ENCODE measurements around the gene EZH1.
A peak's percentile ranks its signal among the peaks of the same experiment; 100 is the strongest.
"Not testable (repeated sequence)": the region's sequence is repeated elsewhere in the genome, so short reads cannot be mapped to it uniquely, and the experiment has no call there.

The EZH1 gene

DNA sequence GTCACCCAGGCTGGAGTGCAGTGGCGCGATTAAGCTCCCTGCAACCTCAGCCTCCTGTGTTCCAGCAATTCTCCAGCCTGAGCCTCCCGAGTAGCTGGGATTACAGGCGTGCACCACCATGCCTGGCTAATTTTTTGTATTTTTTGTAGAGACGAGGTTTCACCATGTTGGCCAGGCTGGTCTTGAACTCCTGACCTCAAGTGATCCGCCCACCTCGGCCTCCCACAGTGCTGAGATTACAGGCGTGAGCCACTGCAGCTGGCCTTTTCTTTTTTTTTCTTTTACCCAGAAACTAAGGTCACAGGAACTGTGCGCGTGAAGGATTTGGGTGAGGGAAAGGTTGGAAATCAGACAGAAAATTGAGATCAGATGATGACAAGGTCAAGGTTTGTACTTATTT lies 25.1 kb upstream of the EZH1 start:
- not testable (repeated sequence) for DNase-seq

GRCh38 chr17:42768006-42768405 lies 23.2 kb upstream of the EZH1 start:
- DNase-seq, result not testable (repeated sequence)

- DNase-seq, result no peak
Observed at GRCh38 chr17:42767512-42767911, 22.7 kb upstream of the EZH1 start.

DNA sequence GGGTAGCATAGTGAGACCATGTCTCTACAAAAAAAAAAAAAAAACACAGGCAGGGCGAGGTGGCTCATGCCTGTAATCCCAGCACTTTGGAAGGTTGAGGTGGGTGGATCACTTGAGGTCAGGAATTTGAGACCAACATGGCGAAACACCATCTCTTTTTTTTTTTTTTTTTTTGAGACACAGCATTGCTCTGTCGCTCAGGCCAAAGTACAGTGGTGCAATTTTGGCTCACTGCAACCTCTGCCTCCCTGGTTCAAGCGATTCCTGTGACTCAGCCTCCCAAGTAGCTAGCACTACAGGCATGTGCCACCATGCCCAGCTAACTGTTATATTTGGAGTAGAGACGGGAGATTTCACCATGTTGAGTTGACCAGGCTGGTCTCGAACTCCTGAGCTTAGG lies 21.3 kb upstream of the EZH1 start:
- no peak for DNase-seq

GRCh38 chr17:42761638-42762037 lies 16.8 kb upstream of the EZH1 start:
- no peak for DNase-seq

DNA sequence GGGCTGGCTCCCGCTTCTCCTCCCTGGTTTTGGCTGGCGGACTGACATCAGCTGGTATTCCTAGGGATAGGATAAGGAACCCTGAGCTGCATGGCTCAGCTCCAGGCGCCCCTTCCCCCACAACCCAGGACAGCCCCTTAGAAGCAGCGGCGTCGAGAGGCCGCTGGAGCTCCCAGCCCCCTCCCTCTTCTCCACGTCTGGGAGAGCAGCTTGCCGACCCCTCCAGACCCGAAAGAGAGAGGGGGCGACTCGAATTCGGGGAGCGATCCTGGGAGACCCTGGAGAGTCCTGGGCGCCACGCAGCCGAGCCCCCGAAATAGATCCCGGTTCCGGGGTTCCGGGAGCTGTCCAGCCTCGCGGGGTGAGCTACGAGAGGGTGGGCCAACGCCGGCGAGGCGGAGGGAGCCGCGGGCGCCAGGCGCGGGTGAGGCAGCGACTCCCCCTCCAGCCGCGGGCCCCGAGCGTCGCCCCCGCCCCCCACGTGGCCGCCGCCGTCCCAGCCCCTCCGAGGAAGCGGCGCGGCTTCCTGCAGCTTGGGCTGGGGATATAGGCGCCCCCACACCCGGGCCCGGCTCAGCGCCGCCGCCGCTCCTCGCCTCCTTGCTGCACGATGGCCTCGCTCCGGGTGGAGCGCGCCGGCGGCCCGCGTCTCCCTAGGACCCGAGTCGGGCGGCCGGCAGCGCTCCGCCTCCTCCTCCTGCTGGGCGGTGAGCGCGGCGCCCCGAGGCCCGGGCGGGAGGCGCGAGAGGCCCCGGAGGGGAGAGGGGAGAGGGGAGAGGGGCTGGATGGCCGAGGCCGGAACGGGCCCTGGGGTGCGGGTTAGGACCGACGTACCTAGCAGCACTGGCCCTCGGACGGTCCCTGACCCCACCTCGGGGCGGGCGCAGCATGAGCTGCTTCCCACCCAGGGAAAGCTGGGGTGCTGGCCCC lies 16.1 kb upstream of the EZH1 start, which contains the start of gene RAMP2:
TSS of gene RAMP2 (plus strand) at position 576 of the 930 bp plus-strand sequence. CDS start at position 611, 35 bp downstream.
- DNase-seq, result peak; percentile 13

GRCh38 chr17:42759982-42760651 lies 15.3 kb upstream of the EZH1 start:
- no peak for DNase-seq

GRCh38 chr17:42754782-42755181 lies 9.9 kb upstream of the EZH1 start:
- DNase-seq, result no peak

DNA sequence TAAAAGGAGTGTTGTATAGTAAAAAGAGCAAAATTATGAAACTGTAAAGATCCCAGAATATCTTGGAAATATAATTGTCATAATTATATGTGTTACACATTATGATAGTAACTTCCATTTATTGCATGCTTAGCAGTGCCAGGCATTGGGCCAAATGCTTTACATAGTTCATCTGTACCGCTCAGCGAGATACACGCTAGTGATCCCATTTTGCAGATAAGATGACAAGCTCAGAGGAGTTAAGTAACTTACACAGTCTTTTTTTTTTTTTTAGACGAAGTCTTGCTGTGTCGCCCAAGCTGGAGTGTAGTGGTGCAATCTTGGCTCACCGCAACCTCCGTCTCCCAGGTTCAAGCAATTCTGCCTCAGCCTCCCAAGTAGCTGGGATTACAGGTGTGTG lies 6.8 kb upstream of the EZH1 start:
- DNase-seq, result no peak

- DNase-seq, result no peak
Observed at GRCh38 chr17:42750739-42751344, 6.0 kb upstream of the EZH1 start.

- DNase-seq, result no peak
Observed at GRCh38 chr17:42748908-42749798, 4.3 kb upstream of the EZH1 start.

- DNase-seq, result no peak
Observed at GRCh38 chr17:42748202-42748907, 3.5 kb upstream of the EZH1 start.

DNA sequence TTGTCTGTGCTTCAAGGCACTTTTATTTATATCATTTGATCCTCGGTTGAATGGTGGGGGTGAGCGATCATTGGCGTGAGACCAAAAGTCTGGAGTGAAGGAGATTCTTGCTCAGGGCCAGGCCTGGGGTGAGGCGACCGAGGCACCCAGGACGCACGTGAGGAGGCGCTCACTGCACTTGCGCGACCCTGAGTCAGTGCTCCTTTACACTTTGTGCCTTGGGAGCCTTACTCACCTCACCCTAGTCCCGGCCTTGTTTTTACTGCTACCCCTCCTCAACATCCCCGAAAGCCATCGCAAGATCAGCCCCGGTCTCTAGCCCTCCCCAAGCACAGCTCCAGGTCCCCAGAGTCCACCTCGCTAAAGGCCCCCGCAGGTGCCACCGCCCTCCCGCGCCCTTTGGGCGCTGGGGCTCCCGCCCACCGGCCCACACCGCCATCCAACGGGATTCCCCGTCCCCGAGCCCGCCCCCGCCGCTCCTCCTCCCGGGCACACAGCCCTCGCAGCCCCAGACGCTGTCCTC lies 496 bp downstream of the EZH1 start:
- no peak for DNase-seq

DNA sequence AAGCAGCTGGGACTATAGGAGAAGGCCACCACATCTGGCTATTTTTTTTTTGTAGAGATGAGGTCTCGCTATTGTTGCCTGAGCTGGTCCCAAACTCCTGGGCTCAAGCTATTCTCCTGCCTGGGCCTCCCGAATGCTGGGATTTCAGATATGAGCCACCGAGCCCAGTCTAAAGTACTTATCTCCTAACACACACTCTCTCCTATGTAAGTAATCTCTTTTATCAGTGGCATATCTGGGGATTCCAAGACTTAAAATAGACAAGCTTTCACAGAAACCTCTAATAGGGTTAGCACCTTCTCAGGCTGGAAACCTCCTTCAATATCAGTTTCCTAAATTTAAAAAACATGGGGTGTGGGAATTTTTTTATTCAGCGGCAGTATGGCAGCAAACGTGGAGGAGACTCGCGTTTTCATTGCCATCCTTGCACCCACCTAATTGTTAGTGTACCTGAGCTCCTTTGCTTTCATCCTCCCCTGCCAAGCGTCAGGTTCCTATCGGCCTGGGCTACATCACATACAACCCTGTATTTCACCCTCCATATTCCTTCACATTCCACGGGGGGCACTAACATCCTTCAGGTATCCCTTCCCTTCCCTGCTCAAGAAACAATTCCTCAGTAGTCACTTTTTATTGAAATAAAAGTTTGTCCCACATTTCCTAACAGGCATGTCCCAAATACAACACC lies 1.1 kb downstream of the EZH1 start:
- no peak for DNase-seq

- not testable (repeated sequence) for DNase-seq
Observed at GRCh38 chr17:42742916-42743315, 1.9 kb downstream of the EZH1 start.

GRCh38 chr17:42740699-42741098 lies 4.1 kb downstream of the EZH1 start:
- no peak for DNase-seq

DNA sequence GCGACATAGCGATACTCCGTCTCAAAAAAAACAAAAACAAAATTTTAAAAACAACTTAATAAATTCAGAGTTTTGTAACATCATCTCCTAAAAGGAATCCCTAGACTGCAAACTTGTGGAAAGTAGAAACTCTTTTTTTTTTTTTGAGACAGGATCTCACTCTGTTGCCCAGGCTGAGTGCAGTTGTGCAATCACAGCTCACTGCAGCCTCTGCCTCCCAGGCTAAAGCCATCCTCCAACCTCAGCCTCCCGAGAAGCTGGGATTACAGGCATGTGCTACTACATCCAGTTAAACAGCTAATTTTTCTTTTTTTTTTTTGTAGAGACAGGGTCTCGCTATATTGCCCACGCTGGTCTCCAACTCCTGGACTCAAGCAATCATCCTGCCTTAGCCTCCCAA lies 19.7 kb downstream of the EZH1 start:
- no peak for DNase-seq

DNA sequence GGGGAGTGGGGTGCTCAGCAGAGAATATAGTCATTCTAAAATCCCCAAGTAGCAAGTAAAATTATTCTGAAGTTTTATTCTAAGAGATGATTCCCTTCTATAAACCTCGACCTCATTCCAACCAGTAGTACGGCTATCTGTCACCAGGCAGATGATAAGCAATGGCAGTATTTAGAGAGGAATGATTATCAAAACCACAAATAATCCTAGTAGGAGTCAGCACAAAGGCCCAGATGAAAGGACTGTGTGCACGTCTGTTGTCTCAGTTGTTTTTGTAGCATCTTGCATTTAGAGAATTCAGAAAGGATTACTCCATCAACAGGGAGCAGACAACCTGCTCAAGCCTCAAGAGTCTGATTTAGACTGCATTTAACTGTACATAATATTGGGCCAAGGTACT lies 21.2 kb downstream of the EZH1 start:
- DNase-seq, result no peak

DNA sequence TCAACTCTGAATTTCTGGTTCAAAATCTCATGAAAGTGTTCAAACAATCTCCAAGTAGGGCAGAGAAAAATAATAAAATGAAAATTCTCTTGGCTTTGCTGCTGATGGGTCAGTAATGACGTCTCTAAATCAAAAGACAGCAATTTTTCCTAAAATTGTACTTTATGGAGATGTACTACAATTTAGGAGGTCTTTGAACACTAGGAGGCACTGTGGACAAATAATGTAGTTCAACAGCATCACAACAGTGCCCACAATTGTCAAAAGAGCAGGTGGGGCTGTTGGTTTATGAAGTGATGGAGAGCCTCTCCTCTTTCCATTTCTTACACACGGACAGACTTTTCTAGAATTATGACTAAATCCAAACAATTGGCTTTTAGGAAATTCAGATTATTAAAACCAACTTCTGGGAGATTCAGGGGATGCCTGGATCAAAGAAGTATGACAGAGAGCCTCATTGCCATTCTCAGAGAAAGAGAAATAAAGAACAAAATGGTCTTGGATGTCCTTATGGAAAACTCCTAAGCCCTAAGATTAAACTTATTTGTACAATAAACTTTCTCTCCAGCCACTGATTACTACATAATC lies 23.8 kb downstream of the EZH1 start:
- peak; percentile 75 for DNase-seq

DNA sequence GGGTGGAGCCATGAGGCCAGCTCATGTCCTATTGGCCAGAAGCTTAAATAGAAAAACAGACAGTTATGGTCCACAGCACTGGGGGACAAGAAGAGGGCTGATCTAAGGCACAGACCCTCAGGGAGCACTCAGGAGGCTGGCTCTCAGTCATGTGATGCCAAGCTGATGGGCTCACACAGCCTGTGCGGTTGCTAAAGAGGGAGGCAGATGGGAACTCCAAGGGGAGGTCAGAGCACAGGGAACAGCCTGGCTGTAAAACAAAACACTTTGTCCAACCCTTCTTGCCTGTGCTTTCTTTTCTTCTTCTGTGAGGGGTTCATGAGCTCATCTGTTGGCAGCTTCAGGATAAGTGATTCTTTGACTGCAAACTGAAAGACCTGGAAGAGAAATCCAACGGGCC lies 35.3 kb downstream of the EZH1 start:
- no peak for DNase-seq

DNA sequence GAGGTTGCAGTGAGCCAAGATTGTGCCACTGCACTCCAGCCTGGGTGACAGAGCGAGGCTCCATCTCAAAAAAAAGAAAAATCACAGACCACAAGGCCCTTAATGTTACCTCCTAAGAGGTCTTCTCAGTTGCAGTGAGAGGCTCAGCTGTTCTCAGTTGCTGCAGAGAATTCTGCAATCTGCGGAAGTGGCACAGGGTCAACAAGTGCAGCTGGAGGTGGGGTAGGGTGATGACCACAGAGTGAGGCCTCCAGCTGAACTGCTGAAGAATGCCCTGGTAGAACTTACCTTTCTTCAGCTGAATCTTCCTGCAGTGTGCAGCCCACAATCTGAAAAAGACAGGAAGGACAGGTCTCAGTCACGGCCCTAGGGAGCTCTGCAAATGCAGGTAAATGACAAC lies 36.3 kb downstream of the EZH1 start:
- DNase-seq, result no peak
